A673 (cell line): Measurements from ENCODE around the gene GAB2.

Experiments used
- EZH2 ChIP-seq: fragments of 200-600 bp; sonication (generic); IDR thresholded peaks from 2 replicates; pipeline ENCODE4 v1.6.1; 2017; ENCODE audit warnings: borderline replicate concordance, low read depth, mild to moderate bottlenecking, mixed read lengths, antibody characterized with exemption, low read length; ENCODE audit not compliant: poor library complexity, severe bottlenecking
- TF ChIP-seq, protein P1 (sequence below): fragments of 300-800, 200-600 bp; sonication (generic); conservative IDR thresholded peaks from 2 replicates; pipeline ENCODE4 v1.5.1; 2017; ENCODE audit warnings: low read depth, mild to moderate bottlenecking, antibody characterized with exemption, low read length, moderate library complexity, mixed read lengths

DNA sequence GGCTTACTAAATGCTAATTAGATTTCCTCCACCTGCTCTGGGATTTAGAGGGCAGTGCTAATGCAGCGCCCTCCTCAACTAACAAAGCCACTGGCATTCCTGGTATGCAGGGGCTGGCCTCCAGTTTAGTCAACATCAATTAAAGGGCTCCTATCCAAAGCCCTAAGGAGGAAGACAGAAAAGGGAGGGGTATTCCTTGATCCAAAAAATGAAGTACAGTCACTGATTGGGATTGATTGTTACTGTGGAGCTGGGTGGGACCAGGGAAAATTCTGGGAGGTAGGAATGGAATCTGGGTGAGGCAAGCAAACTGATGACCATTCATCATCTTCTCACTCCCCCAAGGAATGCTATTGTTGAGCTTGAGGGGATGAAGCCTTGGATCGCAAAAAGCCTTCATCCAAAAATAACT, 52.2 kb downstream of the GAB2 start:
- TF ChIP-seq, protein P1, sequence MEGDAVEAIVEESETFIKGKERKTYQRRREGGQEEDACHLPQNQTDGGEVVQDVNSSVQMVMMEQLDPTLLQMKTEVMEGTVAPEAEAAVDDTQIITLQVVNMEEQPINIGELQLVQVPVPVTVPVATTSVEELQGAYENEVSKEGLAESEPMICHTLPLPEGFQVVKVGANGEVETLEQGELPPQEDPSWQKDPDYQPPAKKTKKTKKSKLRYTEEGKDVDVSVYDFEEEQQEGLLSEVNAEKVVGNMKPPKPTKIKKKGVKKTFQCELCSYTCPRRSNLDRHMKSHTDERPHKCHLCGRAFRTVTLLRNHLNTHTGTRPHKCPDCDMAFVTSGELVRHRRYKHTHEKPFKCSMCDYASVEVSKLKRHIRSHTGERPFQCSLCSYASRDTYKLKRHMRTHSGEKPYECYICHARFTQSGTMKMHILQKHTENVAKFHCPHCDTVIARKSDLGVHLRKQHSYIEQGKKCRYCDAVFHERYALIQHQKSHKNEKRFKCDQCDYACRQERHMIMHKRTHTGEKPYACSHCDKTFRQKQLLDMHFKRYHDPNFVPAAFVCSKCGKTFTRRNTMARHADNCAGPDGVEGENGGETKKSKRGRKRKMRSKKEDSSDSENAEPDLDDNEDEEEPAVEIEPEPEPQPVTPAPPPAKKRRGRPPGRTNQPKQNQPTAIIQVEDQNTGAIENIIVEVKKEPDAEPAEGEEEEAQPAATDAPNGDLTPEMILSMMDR, result no peak
- no peak for TF ChIP-seq EZH2
